ENCODE data around the gene ZNF84. TPM values are rescaled to one million over a fixed set of nuclear protein-coding genes. Genes with fewer than 3 reads are reported as not detected.

Gene ZNF84
- total RNA-seq, 1 donor from 2014 or later, result 120 TPM

DNA sequence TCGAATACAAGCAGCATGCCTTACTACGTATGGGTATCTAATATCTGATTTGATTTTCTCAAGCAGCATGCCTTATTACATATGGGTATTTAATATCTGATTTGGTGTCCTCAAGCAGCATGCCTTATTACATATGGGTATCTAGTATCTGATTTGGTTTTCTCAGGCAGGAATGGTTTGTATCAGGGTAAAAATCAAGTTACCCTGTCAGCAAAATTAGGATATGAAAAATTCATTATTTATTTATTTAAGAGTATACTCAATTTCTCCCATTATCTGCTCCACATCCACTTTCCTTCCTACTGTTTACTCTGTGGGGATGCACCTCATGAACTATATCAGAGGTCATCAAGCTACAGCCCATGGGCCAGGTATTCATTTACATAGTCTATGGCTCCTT lies 70.8 kb downstream of the ZNF84 start:
- no peak for DNase-seq (ENCODE audit: low spot score in 2 of 2)
- no peak for FAIRE-seq

Small RNA genes within 50 kb of the gene (small RNA-seq; reads per million reads assigned to genes)
- gene RNU4ATAC12P, result not detected

Other genes with a start within 250 kb of the ZNF84 start
- gene GOLGA3, start 208.6 kb upstream of the ZNF84 start, total RNA-seq, result 50.5 TPM
- gene CHFR, start 149.9 kb upstream of the ZNF84 start, total RNA-seq, result 31.4 TPM
- gene ZNF605, start 81.2 kb upstream of the ZNF84 start, total RNA-seq, result 18.8 TPM
- gene ZNF26, start 51.1 kb upstream of the ZNF84 start, total RNA-seq, result 14.3 TPM
- gene ZNF140, start 43.4 kb downstream of the ZNF84 start, total RNA-seq, result 75.8 TPM
- 6.9 TPM for gene ZNF891, start 92.8 kb downstream of the ZNF84 start, total RNA-seq
- gene ZNF10, start 93.1 kb downstream of the ZNF84 start, total RNA-seq, result 32.6 TPM
- gene ZNF268, start 144.0 kb downstream of the ZNF84 start, total RNA-seq, result 27.3 TPM
- gene ANHX, start 198.4 kb downstream of the ZNF84 start, total RNA-seq, result not detected